Epithelial cell of esophagus (primary cell): ENCODE data around the gene ZNF486.
"Not testable (repeated sequence)": the region's sequence is repeated elsewhere in the genome, so short reads cannot be mapped to it uniquely, and the experiment has no call there.

Experiments used
- DNase-seq: peaks from one replicate; pipeline ENCODE4 v3.0.0; 2010; ENCODE audit warnings: low read depth
- H3K4me3 ChIP-seq: 2 replicates; pipeline ENCODE4 v1.5.1; 2011; ENCODE audit warnings: mild to moderate bottlenecking, low read length, control low read depth
- CTCF ChIP-seq: IDR thresholded peaks from 2 replicates; pipeline ENCODE4 v1.5.1; 2011; ENCODE audit warnings: low read depth, mild to moderate bottlenecking, low read length, control low read depth, inconsistent platforms; ENCODE audit not compliant: insufficient read depth; ENCODE audit errors: missing control alignments

The ZNF486 gene

GRCh38 chr19:20162821-20163220 is 4.2 kb upstream of the ZNF486 start:
- DNase-seq, result no peak
- no peak for TF ChIP-seq CTCF
- no peak overlapping the region for H3K4me3 ChIP-seq

GRCh38 chr19:20164456-20164855 is 2.6 kb upstream of the ZNF486 start:
- DNase-seq, result no peak
- no peak overlapping the region for H3K4me3 ChIP-seq
- TF ChIP-seq CTCF, result no peak

GRCh38 chr19:20165971-20166592 is 932 bp upstream of the ZNF486 start:
- no peak overlapping the region for H3K4me3 ChIP-seq
- no peak for TF ChIP-seq CTCF
- DNase-seq, result no peak

- peak overlapping the region; percentile 92 for H3K4me3 ChIP-seq
- peak; percentile 47 for DNase-seq
Measured at GRCh38 chr19:20167651-20168122, 673 bp downstream of the ZNF486 start.

GRCh38 chr19:20171285-20171684 is 4.3 kb downstream of the ZNF486 start:
- H3K4me3 ChIP-seq, result no peak overlapping the region
- DNase-seq, result peak; percentile 86
- no peak for TF ChIP-seq CTCF

More at GRCh38 chr19:20167651-20168122, 673 bp downstream of the ZNF486 start:
- no peak for TF ChIP-seq CTCF

- H3K4me3 ChIP-seq, DNase-seq: not testable (repeated sequence)
Measured at GRCh38 chr19:20175848-20176247, 8.8 kb downstream of the ZNF486 start.

GRCh38 chr19:20179956-20180355 is 12.9 kb downstream of the ZNF486 start:
- DNase-seq, result peak; percentile 7
- H3K4me3 ChIP-seq, result not testable (repeated sequence)

GRCh38 chr19:20182222-20182785 is 15.3 kb downstream of the ZNF486 start:
- DNase-seq, result no peak
- TF ChIP-seq CTCF, result no peak
- H3K4me3 ChIP-seq, result no peak overlapping the region
